Stromal cell of bone marrow (primary cell): ENCODE measurements around the gene DPH7.
A peak's percentile ranks its signal among the peaks of the same experiment; 100 is the strongest.
"Not testable (repeated sequence)": the region's sequence is repeated elsewhere in the genome, so short reads cannot be mapped to it uniquely, and the experiment has no call there.

Experiments used
- DNase-seq: peaks from one replicate; pipeline ENCODE4 v3.0.0-alpha.2; 2012; ENCODE audit warnings: low read depth

The DPH7 gene

DNA sequence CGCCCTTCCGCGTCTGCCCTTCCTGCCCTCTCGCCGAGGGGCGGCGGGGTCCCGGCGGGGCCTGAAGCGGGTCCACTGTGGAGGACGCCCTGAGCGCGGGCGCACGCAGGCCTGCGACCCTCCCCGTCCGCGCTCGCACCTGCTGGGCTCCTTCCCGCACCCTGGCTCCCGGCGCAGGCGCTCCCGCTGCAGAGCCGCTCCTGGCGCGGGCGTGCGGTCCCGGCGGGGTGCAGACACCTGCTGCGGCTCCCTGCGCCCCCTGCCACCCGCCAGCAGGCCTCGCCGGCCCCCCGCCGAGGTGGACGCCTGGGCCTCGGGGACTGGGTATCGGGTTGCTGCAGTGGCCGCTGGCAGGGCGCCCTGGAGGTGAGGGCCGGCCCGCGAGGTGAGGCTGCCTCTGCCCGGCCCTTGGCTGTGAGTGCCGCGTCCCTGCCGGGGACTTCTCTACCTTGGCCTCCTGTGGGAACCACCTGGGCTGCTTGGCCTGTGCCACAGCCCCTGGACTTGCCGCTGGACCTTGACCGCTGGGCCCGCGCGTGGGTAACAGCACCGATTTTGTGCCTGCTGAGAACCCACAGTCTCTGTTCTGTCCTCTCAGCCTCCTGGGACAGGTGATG is 27.4 kb upstream of the DPH7 start:
- no peak for DNase-seq

DNA sequence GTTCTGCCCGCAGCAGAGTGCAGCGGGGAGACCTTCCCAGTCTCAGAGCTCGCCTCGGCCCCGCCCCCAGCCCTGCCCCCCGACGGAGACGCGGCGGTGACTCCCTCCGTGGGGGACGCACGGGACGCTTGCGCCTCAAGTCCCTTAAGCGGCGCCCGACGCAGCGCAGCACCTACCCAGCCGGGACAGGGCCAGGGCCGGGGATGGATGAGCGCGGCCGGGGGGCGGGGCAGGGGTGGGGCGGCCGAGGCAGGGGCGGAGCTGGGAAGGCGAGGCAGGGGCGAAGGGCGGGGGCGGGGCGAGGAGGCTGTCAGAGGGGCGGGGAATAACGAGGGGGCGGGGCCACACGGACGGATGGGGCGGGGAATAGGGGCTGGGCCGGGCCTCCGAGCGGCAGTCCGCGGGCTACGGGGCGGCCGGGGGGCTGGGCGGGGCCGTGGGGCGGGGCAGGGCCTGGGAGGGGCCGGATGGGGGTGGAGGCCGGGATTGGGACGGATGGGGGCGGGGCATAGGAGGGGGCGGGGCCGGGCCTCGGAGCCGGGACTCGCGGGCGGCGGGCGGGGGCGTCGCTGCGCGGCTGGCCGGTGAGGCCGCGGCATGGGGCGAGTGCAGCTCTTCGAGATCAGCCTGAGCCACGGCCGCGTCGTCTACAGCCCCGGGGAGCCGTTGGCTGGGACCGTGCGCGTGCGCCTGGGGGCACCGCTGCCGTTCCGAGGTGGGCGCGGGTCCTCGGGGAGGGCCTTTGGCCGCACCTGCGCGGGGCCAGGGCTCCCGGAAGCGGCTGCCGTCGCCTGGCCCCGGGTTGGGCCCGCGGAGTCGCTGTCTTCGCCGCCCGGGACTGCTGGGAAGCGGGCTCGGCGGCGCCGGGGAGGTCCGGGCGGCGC is 26.6 kb upstream of the DPH7 start, which contains the start of gene ARRDC1:
Gene ARRDC1, plus strand, starts transcription at position 566 of the 884 bp plus-strand sequence. Its CDS starts 32 bp downstream, at position 598.
- peak; percentile 70 for DNase-seq

DNA sequence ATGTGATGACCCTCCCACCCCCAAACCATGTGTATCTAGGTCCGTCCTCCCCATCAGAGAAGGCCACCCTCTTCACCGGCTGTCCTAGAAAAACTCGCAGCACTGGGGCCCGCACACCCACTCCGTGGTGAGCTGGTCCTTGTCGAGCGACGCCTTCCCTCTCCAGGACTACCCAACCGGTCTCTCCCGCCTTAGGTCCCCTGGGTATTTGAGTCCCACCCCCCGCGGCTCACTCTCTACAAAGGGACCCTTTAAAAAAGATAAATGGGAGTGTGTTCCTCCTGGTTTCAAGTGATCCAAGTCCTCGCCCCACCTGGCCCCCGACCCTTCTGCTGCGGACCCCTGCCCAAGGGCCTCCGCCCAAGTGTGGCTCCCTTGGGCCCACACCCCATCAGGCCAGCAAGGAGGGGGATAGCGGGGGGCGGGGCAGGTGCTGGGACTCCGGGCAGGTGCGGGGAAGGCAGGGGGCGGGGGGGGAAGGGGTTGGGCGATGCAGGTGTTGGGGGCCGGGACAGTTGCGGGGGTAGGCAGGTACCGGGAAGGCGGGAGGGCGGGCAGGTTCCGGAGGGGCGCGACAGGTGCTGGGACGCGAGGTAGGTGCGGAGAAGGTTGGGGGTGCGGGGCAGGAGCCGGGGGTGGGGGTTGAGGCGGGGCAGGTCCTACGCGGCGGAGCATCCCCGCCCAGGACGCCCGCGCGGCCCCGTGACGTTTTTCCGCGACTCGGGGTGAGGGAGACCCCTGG is 25.8 kb upstream of the DPH7 start:
- no peak for DNase-seq

DNA sequence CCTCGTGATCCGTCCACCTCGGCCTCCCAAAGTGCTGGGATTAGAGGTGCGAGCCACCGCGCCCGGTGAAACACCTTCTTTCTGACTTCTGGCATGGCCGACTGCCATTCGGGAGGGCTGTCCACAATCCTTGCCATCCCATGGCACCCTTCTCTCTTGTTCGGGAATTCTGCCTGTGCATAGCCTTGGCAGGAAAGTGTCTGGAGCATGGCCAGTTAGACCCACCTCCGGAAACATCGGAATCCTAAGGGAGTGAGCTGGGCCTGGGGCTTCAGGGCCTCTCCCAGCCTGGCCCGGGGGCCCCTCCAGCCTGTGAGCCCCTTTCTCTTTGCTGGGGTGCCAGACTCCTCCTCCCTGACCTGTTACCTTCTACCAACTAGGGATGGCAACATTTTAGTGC is 25.2 kb upstream of the DPH7 start:
- DNase-seq, result no peak

DNA sequence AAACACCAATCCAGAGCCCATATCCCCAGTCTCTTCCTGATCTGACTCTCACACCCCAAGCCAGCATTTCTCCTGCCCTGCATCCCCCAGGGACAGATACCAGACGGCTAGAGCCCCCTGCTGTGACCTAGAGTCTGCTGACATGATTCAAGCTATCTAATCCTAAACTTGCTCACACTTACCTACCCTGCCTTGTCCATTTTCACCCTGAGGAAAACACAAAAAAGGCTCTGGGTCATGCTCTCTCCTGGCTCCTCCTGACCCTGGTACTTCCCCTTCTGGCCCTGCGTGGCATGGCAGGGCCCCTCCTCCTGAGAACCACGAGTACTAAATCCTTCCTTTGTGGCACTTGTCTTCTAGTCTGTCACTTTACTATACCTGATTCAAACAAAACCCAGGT is 23.9 kb upstream of the DPH7 start:
- no peak for DNase-seq

DNA sequence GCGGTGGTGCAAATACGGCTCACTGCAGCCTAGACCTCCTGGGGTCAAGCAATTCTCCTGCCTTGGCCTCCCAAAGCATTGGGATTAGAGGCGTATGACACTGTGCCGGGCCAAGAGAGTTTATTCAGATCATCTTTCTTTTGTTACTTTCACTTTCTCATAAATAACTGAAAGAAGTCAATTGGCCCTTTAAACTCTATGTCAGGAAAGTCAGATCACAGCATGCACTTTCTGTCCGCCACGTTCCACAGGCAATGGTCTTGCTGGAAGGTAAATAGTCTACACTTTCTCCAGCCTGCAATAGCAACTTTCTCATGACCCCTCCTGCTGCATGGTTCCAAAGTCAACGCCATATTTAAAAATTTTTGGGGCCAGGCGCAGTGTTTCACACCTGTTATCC is 20.2 kb upstream of the DPH7 start:
- DNase-seq, result no peak

DNA sequence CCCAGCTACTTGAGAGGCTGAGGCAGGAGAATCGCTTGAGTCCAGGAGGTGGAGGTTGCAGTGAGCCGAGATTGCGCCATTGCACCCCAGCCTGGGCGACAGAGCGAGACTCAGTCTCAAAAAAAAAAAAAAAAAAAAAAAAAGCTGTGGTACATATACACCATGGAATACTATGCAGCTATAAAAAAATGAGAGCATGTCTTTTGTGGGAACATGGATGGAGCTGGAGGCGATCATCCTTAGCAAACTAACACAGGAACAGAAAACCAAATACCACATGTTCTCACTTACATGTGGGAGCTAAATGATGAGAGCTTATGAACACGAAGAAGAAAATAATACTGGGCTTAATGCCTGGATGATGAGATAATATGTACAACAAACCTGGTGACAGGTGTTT is 17.9 kb upstream of the DPH7 start:
- not testable (repeated sequence) for DNase-seq

DNA sequence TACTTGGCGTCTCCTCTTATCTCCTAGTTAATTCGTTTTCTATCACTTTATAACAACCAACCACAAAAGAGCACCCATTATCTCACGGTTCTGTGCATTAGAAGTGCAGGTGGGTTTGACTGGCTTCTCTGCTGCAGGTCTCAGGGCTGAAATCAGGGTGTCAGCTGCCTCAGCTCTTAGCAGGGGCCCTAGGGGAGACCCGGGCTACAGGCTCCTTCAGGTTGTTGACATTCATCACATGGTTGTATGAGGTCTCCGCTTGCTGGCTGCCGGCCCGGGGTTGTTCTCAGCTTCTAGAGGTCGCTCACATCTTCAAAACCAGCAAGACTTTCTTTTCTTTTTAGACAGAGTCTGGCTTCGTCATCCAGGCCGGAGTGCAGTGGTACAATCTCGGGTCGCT is 14.5 kb upstream of the DPH7 start:
- DNase-seq, result no peak

DNA sequence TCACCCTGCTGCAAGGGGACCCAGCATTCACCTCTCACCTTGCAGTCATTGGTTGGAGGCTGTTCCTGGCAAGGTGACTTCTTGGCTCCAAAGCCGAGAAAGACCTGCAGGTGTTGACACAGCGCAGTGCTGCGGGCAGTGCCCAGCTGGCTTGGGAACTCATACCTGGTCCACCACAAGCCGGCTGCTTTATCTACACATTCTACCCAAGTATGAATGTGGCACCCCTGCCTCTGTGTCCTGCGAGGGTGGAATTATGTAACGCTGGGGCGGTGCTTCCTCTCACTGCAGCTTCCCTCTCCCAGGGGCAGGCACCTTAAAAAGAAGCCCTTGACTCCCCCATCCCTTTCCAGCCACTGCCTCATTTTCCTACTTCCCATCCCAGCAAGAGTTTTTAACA is 14.0 kb upstream of the DPH7 start:
- DNase-seq, result no peak

DNA sequence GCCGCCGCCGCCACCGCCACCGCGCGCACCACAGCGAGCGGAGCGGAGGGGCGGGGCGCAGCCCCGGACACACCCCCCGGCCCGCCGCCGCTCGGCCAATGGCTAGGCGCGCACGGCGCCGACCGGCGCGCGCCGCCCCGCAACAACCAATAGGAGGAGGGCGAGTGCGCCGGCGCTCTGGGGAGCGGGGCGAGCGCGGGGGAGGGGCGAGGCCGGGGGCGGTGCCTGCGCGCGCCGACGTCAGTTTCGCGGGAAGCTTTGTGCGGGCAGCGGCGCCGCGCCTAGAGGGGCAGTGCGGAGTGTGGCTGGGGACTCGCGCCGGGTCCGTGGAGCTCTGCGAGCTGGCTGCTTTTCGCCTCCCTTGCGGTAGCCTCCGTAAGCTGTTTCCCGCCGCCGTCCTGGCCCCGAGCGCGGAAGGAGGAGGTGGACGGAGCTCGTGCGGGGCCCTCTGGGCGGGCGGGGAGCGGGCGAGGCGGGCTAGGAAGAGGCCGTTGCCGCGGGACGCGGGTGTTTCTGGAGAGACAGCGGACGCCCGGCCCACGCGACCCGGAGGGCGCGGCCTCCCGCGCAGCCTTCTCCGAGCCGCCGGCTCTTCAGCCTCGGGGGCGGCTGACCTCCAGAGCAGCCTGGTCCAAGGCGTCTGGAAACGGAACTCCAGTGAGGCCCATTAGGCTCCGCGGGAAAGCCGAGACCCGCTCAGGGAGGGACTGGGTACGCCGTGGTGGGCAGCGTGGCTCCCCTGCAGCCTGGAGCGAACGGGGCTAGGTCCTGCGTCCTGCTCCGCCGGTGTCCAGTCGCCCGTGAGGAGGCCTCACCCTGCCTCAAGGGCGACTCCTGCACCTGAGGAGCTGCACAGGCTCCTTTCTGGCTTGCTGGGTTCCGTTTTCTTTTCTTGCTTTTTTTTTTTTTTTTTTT is 12.0 kb upstream of the DPH7 start, which contains the start of gene ZMYND19:
Gene ZMYND19, minus strand, starts transcription at position 44 of the 915 bp plus-strand sequence. CDS start 249 bp downstream, outside the sequence.
- peak; percentile 71 for DNase-seq

DNA sequence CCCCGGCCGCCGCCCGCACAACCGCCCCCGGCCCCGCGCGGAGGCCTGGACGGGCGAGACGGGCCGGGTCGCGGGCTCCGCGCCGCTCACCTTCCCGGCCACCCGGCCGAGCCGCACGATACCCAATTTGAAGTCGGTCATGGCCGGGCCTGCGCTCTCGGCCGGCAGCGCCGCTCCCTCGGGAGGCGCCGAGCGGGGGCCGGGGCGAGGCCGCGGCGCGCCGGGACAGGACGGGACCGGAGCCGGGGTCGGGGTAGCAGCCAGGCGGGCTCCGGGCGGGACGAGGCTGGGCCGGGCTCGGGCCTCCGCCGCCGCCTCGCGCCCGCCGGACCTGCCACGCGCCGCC is 11.4 kb upstream of the DPH7 start:
- DNase-seq, result no peak

DNA sequence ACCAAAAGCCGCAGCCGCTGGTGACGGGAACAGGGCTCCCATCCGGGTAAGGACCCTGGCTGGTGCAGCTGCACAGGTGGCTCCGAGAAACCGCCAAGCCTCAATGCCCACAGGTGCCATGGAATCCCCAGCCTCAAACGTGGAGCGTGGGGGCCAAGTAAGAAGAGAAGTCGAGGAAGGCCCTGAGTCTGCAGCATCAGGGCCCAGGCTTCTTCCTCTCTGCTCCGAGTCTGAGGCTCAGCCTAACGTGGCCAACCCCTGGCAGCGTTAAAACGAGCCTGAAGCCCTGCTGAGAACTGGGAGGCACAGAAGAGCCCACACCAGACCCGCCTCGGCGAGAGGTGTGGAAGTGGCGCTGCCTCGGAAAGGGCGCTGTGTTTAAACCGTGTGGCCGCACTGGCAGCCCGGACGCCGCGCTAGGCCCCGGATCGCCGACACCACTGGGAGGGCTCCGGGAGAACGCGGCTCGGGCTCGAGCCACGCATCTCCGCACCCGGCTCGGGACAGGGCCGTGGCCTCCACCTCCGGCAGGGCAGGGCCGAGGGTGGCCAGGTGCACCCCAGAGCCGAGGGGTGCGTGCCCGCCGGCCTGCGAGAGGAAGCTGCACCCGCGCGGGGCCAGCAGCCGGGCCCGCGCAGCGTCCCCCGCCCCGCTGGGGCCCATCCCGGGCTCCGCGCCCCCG is 10.9 kb upstream of the DPH7 start:
- no peak for DNase-seq

DNA sequence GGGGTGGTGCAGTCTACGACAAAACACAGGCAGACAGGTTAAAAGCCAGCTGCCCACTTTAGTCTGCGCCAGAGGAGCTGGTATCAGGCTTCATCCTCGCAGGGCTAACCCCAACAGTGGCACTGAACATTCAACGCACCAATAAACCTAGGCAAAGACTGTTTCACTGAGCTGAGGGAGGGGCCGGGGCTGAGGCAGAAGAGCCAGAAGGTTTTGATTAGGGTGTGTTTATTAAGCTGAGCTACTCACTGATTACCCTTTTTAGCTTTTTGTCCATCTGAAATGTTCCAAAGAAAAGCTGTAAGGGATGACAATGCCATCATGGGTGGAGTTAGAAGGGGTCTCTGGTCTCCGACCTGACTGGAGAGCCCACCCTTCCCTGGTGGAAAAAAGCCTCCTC is 10.2 kb upstream of the DPH7 start:
- DNase-seq, result no peak

DNA sequence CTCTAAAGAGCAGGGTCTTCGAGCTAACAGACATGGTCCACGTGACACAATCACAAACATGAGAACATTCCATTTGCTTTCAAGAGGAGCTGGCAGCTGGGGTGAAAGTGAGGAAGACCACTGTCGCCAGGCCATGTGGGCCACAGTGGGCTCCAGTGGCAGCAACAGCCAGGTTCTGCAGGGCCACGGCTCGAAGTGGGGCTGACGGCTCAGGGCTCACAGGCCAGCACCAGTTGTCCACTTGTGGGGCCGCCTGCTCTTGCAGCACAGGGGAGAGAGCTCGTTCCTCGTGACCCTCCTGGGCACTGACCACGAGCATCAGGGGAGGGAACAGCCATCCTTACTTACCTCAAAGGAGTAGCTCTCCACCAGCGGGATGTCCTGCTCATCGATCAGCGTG is 9.6 kb upstream of the DPH7 start:
- no peak for DNase-seq

DNA sequence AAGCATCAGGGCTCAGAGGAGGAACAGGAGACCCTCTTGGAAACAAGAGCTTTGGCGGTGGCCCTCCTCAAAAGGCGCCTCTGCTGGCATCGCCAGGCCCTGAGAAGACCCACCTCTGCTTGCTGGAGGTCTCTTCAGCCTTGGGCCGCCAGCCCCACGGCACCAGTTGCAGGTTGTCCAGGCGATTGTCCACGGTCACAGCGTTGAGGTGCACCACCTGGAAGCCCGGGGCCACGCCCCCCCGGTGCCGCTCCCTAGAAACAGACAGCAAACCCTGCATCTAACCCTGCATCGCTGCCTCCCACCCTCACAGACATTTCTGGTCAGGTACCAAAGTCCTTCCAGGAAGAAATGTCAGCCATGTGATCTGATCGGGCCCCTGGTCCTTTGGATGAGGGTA is 8.1 kb upstream of the DPH7 start:
- DNase-seq, result no peak

DNA sequence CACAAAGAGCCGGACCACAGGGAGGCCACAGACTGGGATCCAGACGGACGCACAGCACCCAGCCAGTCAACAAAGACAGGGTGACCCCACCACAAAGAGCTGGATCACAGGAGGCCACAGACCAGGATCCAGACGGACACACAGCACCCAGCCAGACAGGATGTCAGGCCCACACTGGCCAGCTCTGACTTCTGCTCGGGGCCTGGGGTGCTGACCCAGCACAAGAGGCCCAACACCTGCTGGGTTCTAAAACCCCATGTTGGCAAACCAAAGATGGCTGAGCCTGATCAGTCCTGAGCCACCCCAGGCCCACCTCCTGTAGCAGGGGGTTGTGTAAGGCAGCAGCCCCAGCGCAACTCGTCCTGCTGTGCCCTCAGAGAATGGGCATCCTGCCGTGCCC is 5.2 kb upstream of the DPH7 start:
- no peak for DNase-seq

DNA sequence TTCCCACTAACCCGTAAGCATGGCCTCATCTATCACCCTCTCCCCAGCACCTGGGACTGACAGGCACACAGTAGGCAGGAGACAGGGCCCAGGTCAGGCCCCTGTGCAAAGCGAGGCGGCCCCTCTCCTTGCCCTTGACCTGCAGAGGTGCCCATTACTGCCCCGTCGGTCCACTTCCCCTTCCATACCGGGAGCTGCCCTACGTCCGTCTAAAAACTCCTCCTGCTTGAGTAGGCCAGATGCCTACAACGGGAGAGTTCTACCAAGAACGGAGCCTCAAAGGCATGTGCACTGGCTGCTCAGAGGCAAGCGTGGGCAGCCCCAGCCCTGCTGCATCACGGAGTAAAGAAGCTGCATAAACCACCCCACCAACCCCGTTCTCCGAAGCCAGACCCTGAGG is 4.6 kb upstream of the DPH7 start:
- no peak for DNase-seq

DNA sequence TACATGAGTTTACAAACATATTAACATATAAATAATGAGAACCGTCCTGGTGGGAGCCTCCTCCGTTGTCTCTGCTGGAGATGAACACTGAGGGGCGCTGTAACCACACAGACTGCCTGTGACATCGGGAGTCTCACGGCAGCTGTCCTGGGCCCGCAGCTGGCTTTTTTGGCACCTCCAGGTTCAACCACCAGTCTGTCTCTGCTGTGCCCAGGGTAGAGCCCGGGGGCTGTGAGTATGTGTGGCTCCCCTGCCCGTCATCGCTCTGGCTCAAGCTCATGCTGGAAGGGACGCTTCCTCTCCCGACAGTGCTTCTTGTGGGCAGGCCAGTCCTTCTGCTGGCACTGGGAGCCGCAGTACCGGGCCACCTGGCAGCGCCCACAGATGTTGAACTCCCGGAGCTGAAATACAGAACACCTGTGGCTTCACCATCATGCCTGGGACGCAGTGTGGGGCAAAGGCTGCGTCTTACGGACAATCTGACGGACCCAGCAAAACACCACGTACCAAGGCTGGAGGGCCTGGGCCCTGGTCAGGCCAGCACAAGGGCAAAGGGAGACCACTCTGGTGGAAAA is 3.6 kb upstream of the DPH7 start:
- no peak for DNase-seq

DNA sequence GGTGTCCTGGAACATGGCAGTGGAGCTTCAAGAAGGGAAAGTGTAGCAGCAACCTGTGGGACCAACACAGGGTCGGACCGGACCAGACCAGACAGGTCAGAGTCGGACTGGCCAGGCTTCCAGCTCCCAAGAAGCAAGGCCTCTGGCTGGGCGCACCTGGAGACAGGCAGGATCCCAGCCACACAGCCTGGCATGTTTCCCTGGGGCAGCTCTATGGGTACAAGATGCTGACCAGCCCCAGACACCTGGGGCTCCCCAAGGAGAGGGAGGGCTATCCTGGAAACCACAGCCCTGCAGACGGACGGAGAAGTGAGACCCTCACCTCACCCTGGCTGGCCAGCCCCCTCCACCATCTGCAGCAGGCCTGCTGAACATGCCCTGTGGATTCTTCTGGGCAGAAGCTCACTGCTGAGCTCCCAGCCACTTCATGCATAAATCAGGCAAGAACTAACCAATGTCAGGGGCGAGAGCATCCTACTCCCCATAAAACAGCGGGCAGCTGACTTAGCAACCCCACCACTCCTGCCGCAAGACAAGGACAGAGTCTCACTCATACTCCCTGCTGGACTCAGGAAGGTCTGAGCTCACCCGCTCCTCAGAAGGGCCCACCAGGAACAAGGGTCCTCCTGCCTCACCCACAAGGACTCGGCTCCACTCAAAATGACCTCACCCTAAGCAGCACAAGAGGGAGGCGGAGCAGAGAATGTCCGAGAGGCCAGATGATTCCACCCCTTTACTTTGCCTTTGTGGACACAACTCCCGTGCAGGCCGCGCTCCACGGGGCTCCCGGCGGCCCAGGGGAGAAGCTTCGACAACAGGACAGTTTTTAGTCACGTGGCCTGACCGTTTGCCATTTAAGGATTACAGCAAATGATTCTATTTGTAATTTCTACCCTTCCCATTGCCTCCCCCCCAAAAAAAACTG is 2.9 kb upstream of the DPH7 start:
- DNase-seq, result no peak

DNA sequence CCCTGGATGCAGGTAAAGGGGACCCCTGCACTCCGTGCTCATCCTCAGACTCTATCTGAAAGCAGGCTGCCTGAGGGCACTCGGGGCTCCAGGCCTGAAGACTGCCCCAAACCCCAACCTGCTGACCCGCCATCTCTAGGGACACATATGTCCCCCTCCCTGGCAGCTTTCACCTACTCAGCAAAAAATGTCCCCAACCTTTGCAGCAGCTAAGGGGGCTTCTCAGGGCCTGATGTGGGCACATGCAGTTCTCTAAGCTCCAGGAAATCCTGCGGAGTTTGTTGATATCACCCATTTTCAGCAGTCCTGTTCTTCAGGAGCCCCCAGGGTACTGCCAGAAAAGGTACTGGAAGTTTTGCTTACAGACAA is 2.2 kb upstream of the DPH7 start:
- no peak for DNase-seq
